ENCODE results near the gene UBN2.

DNA sequence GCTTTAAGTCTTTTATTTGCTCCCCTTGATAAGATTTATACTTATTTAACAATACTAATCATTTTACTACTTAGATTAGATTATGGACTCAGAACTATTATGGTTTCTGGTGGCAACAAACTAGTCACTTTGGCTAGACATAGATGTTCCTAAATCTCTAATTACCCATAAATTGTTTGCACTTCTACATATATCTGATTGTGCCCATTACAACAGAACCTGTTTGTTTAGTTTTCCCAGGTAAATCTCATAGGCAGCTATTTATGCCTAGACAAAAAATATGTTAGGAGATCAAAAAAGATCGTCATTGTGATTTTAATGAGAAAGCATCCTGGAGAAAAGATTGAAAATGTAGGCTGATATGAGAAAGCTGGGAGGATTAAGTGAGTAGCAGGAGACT, 14.4 kb downstream of the UBN2 start:
- TF ChIP-seq, protein P1, sequence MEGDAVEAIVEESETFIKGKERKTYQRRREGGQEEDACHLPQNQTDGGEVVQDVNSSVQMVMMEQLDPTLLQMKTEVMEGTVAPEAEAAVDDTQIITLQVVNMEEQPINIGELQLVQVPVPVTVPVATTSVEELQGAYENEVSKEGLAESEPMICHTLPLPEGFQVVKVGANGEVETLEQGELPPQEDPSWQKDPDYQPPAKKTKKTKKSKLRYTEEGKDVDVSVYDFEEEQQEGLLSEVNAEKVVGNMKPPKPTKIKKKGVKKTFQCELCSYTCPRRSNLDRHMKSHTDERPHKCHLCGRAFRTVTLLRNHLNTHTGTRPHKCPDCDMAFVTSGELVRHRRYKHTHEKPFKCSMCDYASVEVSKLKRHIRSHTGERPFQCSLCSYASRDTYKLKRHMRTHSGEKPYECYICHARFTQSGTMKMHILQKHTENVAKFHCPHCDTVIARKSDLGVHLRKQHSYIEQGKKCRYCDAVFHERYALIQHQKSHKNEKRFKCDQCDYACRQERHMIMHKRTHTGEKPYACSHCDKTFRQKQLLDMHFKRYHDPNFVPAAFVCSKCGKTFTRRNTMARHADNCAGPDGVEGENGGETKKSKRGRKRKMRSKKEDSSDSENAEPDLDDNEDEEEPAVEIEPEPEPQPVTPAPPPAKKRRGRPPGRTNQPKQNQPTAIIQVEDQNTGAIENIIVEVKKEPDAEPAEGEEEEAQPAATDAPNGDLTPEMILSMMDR (IDR thresholded peaks at IDR 0.05) = no peak
- TF ChIP-seq POLR2A (IDR thresholded peaks at IDR 0.05) = no peak

Data from thyroid gland (tissue), 4 donors.